ENCODE results near the gene ASIP.
A peak's percentile ranks its signal among the peaks of the same experiment; 100 is the strongest.
"Not testable (repeated sequence)": the region's sequence is repeated elsewhere in the genome, so short reads cannot be mapped to it uniquely, and the experiment has no call there.

ASIP gene, protein sequence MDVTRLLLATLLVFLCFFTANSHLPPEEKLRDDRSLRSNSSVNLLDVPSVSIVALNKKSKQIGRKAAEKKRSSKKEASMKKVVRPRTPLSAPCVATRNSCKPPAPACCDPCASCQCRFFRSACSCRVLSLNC

DNA sequence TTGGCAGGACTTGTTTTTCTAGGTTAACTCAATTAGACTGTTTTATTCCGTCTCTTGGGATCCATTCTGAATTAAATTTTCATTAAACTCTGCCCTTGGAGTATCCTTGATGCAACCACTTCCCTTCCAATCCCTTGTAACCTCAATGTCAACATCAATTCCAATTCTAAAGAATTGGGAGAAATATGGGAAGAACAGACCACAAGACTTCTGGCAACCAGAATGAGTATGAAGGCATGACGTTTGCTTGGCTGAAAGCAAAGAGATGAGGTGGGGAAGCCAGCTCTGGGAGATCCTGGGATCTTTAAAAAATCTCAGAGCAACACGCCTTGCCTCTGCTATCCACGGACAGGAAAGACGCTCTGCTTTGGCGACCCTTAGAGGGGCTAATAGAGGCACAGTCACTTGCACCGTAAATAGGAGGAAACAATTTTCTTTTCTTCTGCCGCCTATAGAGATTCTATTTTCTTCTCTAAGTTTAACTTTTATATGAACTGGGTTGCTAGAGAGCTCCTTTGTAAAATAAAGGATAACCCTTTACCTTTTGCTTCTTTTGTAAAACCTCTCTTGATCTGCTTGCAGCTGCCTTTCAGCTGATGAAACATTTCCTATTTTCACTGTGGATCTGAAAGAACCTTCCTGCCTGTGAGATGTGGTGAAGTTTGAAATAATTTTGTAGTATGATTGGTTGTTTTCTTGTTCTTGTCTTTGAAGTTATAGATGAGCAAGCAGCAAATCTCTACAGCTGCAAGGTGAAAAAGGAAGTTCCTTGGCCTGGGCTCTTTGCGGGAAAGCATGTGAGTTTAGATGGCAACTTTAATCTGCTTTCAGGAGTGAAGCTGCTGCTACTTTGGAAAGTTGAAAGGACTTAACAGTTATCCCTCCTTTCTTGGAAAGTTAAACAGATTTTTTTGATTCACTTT is at the start of gene ASIP:
Gene ASIP, plus strand, starts transcription at position 731 of the 923 bp plus-strand sequence. CDS start 18,952 bp downstream, outside the sequence.
- no peak for DNase-seq

DNA sequence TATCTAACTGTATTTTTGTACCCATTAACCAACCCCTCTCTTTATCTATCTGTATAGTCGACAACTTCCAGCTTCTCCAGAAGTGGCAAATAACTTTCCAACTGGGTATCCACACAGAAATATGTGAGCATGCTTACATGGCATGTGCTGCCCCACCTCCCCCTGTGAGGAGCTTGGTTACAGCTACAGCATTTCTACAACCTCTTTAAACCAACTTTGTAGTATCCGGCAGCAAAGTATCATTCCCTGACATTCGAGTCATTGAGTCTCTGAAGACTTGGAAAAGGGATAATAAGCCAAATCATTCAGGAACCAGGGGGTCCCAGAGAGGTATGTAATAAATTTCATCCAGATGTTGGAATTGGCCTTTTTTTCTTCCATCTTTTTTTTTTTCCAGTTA is 48.2 kb upstream of the ASIP start:
- DNase-seq, result no peak

DNA sequence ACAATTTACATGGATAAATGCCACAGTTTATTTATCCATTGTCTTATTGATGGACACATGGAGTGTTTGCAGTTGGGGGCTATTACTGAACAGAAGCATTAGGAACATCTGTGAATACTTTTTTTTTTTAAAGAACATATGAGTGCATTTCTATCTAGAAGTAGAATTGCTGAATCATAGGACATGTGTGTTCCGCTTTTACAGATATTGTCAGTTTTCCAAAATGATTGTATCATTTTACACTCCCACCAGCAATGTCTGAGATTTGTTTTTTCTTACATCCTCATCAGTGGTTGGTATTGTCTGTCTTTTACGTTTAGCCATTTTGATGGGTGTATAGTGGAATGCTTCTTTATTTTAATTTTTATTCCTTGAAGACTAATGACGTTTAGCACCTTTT is 42.0 kb upstream of the ASIP start:
- no peak for DNase-seq

DNA sequence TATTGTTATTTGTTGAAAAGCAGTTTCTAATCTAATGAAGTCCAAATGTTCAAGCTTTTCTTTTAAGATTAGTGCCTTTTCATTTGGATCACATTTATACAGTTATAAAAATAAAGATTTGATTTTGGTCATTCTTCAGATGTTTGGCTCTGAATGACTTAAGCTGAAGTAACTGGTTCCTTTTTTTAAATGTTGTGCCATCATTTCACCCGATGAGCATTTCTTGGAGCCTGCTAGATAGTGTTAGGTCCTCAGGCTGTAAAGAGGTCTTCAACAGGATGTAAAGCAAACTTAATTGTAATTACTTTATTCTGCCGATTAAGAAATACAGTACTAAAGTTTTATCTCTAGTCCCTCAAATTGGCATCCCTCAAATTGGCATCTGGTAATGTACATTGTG is 41.2 kb upstream of the ASIP start:
- no peak for DNase-seq

DNA sequence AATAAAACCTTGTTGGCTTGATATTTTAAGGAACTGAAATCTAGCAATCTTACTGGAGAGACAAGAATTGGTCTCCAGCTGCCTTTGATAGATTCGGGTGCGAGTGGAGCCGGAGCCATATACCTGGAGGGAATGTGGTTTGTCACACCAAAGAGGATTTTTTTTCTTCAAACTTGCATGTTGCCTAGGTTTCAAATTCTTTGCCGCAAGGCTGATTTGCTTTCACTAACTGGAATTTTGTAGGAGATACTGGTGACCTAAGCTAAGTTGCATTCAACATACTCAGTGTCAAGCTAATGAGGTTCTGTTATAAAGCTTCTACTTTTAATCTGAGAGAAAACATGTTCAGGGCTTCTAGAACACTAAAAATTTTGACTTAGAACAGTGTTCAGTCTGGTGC is 39.7 kb upstream of the ASIP start:
- no peak for DNase-seq

DNA sequence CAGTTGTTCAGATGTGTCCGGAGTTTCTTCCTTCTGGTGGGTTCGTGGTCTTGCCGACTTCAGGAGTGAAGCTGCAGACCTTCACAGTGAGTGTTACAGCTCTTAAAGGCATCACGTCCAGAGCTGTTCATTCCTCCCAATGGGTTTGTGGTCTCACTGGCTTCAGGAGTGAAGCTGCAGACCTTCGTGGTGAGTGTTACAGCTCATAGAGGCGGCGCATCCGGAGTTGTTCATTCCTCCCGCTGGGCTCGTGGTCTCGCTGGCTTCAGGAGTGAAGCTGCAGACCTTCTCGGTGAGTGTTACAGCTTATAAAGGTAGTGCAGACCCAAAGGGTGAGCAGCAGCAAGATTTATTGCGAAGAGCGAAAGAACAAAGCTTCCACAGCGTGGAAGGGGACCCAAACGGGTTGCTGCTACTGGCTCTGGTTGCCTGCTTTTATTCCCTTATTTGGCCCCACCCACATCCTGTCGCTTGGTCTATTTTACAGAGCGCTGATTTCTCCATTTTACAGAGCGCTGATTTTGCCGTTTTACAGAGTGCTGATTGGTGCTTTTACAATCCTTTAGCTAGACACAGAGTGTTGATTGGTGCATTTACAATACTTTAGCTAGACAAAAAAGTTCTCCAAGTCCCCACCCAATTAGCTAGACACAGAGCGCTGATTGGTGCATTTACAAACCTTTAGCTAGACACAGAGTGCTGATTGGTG is 35.9 kb upstream of the ASIP start:
- peak; percentile 17 for DNase-seq

DNA sequence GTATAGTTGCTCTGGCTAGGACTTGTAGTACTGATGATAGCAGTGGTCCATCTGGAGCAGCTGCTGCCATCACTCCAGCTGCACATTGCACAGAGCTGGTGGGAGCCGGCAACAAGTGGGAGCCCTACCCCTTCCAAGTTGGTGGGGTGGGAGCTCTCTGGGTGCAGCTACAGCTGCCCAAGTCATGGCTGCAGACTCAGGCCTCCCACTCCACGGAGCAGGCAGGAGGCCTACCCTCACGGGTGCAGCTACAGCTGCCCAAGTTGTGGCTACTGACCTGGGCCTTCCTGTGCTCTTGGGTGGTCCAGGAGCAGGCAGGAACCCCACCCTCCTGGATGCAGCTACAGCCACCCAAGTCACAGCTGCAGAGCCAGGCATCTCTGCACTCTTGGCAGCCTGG is 32.1 kb upstream of the ASIP start:
- DNase-seq, result no peak

DNA sequence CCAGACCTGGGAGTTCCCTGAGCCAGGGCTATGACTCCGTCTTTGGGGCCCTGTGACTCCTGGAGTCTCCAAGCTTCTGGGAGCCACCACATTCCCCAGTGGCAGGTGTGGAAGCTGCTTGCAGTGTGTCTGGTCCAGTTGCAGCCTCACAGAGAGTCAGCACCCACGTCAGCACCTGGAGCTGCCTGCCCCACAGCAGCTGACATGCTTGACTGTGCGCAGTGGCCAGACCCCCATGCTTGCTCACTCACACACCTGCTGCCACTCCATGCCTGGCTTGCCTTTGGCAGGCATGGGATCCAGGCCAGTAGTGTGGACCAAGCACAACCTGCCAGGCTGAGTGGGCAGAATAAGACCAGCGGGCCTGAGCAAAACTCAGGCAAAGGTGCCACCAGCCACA is 31.0 kb upstream of the ASIP start:
- DNase-seq, result no peak

DNA sequence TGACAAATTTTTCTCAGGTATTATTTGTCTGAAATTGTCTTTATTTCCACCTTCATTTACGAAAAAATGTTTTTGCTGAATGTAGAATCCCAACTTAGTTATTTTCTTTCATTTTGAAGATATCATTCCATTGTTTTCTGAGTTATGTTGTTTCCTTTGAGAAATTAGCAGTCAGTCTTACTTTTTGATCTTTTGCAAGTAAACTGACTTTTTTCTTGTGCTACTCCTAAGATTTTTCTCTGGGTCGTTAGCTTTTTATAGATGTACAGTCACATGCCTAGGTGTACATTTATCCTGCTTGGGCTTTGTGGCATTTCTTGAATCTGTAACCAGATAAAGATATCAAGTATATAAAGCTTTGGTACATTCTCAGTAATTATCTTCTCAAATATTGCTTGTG is 29.6 kb upstream of the ASIP start:
- no peak for DNase-seq

DNA sequence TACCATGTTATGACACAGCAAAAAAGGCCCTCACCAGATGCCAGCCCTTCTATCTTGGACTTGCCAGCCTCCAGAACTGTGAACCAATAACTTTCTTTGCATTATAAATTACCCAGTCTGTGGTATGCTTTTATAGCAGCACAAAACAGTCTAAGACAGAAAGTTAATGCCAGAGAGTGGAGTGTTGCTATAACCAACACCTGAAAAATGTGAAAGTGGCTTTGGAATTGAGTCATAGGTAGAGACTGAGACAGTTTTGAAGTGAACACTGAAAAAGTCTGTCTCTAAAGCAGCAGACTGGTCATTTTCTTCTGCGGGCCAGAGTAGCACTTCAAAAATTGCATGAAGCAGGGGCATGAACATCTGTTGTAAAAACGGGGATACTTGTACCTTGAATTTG is 28.0 kb upstream of the ASIP start:
- no peak for DNase-seq

DNA sequence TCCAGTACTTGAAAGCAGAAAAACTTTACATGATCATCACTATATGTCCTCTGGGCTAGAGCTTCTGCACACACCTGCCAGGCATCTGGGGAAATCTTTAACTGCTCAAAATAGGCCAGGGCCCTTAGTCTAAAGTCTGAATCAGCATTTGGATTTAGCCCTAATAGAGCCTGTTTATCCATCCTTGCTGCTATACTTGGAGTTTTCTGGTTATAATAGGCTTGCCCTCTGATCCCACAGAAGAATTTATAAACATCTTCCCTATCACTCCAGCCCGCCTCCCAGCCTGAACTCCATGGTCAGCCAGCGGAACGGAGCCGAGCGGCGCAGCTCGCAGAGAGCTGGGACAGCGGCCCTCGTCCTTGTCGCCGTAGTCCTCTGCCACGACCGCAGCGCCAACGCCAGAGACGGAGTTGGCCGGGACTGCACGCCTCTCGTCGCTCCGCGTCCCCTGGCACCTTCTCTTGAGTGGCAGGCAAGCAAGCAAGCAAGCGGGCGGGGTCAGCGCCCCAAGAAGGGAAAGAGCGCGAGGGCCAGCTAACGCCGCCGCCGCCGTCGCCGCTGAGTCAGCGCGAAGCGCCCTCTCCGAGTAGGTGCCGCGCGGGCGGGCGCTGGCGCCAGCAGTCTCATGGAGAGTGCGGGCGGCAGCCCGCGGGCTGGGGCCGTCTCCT is 25.4 kb upstream of the ASIP start:
- DNase-seq, result peak; percentile 59

DNA sequence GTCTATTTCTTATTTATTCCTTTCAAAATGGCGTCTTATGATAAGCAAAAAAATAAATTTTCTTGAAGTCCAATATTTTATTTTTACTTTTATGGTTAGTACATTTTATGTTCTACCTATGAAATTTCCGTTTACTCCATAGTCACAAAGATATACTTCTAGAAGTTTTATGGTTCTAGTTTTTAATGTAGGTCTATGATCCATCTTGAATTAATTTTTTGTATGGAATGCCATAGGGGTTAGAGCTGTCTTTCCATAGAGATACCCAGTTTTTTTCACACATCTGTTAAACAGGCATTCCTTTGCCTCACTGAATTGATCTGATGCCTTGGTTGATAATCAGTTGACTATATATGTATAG is 24.9 kb upstream of the ASIP start:
- DNase-seq, result no peak

DNA sequence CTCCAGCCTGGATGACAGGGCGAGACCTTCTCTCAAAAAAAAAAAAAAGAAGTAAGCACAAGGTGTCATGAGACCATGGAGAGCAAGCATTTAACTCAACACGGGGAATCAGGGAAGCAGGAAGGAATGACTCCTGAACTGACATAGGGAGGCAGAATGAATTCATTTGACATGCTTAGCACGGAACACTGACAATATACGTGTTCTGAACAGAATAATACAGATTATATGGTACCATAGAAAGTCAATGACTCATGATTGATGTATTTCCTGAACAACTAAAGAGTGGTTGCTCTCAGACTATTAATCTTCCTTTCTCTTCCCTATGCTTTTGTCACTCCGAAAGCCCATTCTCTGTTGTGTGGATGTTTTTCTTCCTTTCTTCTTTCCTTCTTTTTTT is 20.7 kb upstream of the ASIP start:
- DNase-seq, result no peak

DNA sequence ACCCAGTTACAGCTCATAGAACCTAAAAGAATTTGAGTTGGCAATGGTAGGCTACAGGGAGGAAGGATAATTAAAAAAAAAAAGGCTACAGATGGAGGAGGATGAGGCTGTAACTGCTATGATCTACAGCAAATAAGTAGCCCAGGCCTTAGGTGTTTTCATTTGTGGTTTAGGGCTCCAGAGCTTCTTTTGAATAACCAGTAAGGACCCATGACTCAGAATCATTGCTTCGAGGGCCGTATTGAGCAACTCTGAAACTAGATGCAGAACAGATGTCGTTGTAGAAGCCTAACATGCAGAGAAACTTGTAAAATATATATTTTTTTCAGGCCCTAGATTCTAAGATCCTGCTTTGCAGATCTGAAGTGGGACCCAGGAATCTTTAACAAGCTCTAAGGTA is 19.0 kb upstream of the ASIP start:
- no peak for DNase-seq

DNA sequence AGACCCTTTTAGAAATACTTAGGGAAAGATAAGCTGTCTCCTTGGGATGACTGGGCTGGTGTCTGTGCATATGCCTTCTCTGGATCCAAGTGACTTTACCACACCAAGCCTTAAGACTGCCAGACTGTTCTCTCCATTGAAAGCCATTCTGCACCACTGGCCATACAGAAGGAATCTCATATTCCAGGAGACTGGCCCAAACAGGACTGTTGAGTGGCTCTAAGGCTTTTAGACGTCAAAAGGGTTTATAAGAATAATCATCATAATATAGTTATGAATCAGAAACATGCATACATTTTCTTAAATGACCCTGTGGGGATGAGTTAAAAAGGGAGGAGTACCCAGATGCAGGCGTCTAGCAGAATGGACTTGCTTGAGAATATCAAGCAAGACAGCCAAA is 17.0 kb upstream of the ASIP start:
- not testable (repeated sequence) for DNase-seq

DNA sequence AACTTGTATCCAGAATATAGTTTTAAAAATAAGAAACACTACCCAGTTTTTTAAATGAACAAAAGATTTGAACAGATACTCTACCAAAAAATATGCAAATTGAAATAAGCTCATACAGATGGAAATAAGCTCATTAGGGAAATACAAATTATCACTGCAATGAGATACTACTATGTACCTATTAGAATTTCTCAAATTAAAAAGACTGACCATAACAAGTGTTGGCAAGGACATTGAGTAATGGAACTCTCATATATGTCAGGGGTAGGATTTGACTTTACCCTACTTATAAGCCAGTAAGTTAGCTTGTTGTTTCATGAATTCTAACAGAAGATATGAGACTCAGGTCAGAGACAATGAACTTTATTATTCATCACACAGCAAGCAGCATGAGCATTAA is 9.6 kb upstream of the ASIP start:
- no peak for DNase-seq

DNA sequence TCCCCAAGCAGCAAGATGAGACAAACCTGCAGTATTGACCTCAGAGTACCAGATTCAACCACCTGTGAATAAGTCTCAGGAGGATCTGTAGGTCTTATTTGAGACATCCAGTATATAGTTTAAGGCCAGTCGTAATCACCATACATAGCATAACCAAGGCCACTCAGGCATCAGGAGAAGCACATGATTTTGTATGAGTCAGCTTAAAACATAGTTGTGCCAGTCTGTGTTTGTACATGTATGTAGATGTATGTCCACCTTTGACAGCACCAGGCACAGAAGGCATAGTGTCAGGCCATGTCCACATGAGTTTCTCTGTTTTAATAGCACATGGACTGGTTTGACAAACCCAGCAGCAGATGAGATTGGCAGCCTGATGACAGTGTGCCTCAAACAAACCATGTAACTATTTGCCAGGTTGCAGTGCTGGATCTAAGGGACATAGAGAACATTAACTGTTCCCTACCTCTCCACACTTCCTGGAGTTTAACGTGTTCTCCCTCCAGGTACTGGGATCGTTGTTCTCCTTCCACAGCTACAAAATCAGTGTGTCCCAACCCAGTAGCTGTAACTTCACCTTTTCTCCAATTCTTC is 8.6 kb upstream of the ASIP start:
- DNase-seq, result no peak

DNA sequence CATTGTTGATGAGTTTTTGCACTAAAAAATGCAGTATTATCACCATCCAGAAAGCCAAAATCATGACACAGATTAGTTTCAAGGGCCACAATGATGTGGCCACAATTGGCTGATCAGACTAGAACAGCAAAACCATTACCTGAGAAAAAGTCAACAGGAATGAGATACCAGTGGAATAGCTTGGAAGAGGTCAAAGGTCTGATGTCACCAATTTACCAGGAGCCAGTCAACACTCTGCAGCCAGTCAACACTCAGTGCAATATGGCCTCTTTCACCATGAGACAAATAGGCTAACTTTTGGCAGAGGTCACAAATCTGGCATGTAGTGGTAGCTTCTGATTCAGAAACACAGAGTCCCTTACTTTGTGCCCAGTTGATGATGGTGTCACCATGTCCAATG is 7.5 kb upstream of the ASIP start:
- no peak for DNase-seq

DNA sequence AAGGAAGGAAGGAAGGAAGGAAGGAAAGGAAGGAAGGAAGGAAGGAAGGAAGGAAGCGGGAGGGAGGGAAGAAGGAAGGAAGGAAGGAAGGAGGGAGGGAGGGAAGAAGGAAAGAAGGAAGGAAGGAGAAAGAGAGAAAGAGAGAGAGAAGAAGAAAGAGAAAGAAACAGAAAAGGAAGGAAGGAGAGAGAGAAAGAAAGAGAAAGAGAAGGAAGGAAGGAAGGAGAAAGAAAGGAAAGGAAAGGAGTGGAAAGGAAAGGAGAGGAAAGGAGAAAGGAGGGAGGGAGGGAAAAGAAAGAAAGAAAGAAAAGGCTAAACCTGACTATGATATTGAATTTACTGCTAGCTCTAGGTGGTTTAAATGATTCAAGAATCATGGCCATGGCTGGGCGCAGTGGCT is 5.3 kb upstream of the ASIP start:
- no peak for DNase-seq

DNA sequence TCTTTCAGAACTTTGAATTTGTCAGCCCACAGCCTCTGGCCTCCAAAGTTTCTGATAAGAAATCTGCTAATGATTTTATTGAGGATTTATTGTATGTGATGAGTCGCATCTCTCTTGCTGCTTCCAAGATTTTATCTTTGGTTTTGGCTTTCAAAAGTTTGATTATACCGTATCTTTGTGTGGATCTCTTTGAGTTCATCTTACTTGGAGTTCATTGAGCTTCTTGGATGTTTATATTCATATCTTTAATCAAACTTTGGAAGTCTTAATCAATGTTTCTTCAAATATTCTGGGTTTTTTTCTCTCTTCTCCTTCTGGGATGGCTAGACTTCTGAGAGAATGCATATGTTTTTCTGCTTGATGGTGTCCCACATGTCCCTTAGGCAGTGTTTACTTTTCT is 3.3 kb upstream of the ASIP start:
- no peak for DNase-seq

DNA sequence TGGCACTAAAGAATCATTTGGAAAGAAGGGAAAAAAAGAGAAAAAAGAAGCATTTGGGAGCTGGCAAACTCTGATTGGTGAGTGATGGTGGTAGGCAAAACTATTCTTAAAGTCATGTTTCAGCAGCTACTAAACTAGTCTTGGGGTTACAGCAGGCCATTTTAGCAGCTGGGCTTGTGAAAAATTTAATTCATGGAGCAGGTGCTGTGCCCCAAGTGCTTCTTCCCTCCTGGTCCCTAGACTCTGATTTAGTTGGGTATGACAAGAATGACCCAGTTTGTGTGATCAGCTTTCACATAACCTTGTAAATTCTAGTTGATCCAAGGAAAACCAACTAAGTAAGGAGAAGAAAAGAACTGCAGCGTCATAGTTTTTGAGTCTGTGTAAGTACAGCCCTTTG is 1.1 kb upstream of the ASIP start:
- no peak for DNase-seq

DNA sequence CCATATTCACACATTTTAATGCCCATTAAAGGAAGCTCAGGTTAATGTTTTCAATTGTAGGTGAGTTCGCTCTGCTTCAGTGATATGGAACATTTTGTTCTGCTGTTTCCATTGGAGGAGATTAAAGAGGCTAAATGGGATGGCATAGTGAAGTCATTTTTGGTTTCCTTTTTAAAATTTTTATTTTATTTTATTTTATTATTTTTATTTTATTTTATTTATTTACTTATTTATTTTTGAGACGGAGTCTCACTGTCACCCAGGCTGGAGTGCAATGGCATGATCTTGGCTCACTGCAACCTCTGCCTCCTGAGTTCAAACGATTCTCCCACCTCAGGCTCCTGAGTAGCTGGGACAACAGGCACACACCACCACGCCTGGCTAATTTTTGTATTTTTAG is 792 bp downstream of the ASIP start:
- not testable (repeated sequence) for DNase-seq

DNA sequence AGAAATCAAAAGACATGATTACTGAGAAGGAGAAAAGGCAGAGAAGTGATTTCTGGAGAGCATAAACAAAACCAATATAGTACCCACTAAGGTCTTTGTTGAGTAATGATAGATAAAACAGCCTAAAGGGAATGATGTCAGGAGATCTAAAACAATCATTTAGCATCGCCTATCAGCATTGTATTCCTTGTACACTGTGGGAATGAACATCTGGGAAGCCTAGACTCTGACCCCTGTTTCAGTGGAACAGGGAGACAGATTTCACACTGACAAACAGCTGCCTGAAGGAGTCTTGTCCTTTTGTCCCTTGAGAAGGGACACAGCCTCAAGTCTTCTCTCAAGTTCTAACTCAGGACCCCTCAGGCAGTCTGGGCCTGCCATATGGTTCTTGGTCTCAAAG is 1.7 kb downstream of the ASIP start:
- DNase-seq, result no peak
